ENCODE data around the gene UBE2N.

GRCh38 chr12:93484315-93484981, 42.7 kb upstream of the UBE2N start:
- TF ChIP-seq CTCF (conservative IDR thresholded peaks at IDR 0.05; ENCODE audit: low read depth in 2 of 2) (no peak), EZH2 (IDR thresholded peaks at IDR 0.05; ENCODE audit: low read depth, unreplicated experiment) (no peak), REST (IDR thresholded peaks at IDR 0.05; ENCODE audit: unreplicated experiment) (no peak), STAT1 (IDR thresholded peaks at IDR 0.05; ENCODE audit: unreplicated experiment) (no peak), POLR2AphosphoS5 (IDR thresholded peaks at IDR 0.05; ENCODE audit: low read depth) (no peak), CREB1 (CRISPR knock-in tag; IDR thresholded peaks at IDR 0.05; ENCODE audit: low read depth) (no peak), EZH2phosphoT487 (IDR thresholded peaks at IDR 0.05; ENCODE audit: unreplicated experiment) (no peak), JUNB (IDR thresholded peaks at IDR 0.05; ENCODE audit: unreplicated experiment) (no peak), ZNF331 (CRISPR knock-in tag; IDR thresholded peaks at IDR 0.05; ENCODE audit: low read depth) (no peak), NANOG (IDR thresholded peaks at IDR 0.05; ENCODE audit: borderline replicate concordance) (no peak), ZNF114 (CRISPR knock-in tag; IDR thresholded peaks at IDR 0.05) (no peak), ETS1 (IDR thresholded peaks at IDR 0.05) (no peak), ZNF462 (CRISPR knock-in tag; IDR thresholded peaks at IDR 0.05) (no peak)

Measured in GM23338 (cell line).